Endothelial cell of umbilical vein (primary cell): ENCODE measurements around the gene INHA. TPM values are rescaled to one million over a fixed set of nuclear protein-coding genes. Genes with fewer than 3 reads are reported as not detected.

Source experiments
- BruUV-seq: library from RNA; stranded (reverse); fragments of 400-500 nt; replicated peaks from 2 replicates; lab custom pipeline; 2021; lab: Mats Ljungman, UMichigan
- CTCF ChIA-PET: fragments of 300-600, 350-600 bp; sonication (Branson Sonifier 250); formaldehyde crosslinking; loops from one replicate; lab custom pipeline; 2021; ENCODE audit warnings: antibody characterized with exemption, inconsistent platforms; lab: Charles Lee
- POLR2A ChIA-PET: fragments of 300-600, 350-600 bp; sonication (Branson Sonifier 250); formaldehyde crosslinking; loops from one replicate; lab custom pipeline; 2021; ENCODE audit warnings: antibody characterized with exemption, inconsistent platforms; lab: Charles Lee
- DNase-seq: peaks from one replicate; pipeline ENCODE4 v3.0.0-alpha.2; 2011; ENCODE audit warnings: low read depth, low spot score
- FAIRE-seq: peaks from 2 replicates; lab custom pipeline; 2011; peaks lifted over from hg19 to GRCh38; lab: Jason Lieb, UNC
- H2AFZ ChIP-seq: 2 replicates; pipeline ENCODE4 v1.6.0; 2012; ENCODE audit warnings: low read depth, low read length, control low read depth, inconsistent platforms
- H3K27ac ChIP-seq: 2 replicates; pipeline ENCODE4 v1.5.1; 2011; ENCODE audit warnings: low read depth, mild to moderate bottlenecking, control low read depth, low read length, moderate library complexity; ENCODE audit not compliant: insufficient read depth
- H3K27me3 ChIP-seq, 2 experiments: 2 replicates each; pipeline versions ENCODE4 v1.6.0 to v1.6.1; 2011; ENCODE audit warnings: low read length in 2 of 2, mixed read lengths in 1 of 2; ENCODE audit not compliant: control insufficient read depth in 2 of 2, insufficient read depth in 2 of 2
- H3K36me3 ChIP-seq, 2 experiments: 2 replicates in 1 of 2; 3 replicates in 1 of 2; pipeline ENCODE4 v1.5.1; 2011; ENCODE audit warnings: low read length in 2 of 2, mild to moderate bottlenecking in 1 of 2, moderate library complexity in 1 of 2; ENCODE audit not compliant: control insufficient read depth in 2 of 2, insufficient read depth in 2 of 2; ENCODE audit errors: extremely low read depth in 1 of 2
- H3K4me1 ChIP-seq: 3 replicates; pipeline ENCODE4 v1.5.1; 2011; ENCODE audit warnings: mild to moderate bottlenecking, low read length; ENCODE audit not compliant: control insufficient read depth, insufficient read depth; ENCODE audit errors: extremely low read depth
- H3K4me2 ChIP-seq: 2 replicates; pipeline ENCODE4 v1.6.1; 2011; ENCODE audit warnings: low read length, control low read depth, mixed read lengths; ENCODE audit not compliant: insufficient read depth
- H3K4me3 ChIP-seq, 3 experiments: fragments of 200-600 bp in 1 of 3; sonication (generic), shearing (Covaris generic) in 1 of 3; replicated peaks in 1 of 3; 2 replicates each; pipeline ENCODE4 v1.5.1; 2011 to 2016; ENCODE audit warnings: control low read depth in 3 of 3, low read length in 3 of 3, mild to moderate bottlenecking in 2 of 3, inconsistent platforms in 1 of 3, low read depth in 1 of 3, moderate library complexity in 1 of 3; ENCODE audit not compliant: insufficient read depth in 1 of 3
- H3K79me2 ChIP-seq: 2 replicates; pipeline ENCODE4 v1.6.0; 2012; ENCODE audit warnings: low read length, inconsistent platforms; ENCODE audit not compliant: control insufficient read depth, insufficient read depth
- H3K9ac ChIP-seq: replicated peaks from 2 replicates; pipeline ENCODE3; 2011; ENCODE audit warnings: low read length, control low read depth; ENCODE audit not compliant: insufficient read depth; ENCODE audit errors: extremely low read depth
- H3K9me1 ChIP-seq: replicated peaks from 3 replicates; pipeline ENCODE4 v1.6.0; 2011; ENCODE audit warnings: mild to moderate bottlenecking, low read length; ENCODE audit not compliant: control insufficient read depth, insufficient read depth; ENCODE audit errors: extremely low read depth
- H3K9me3 ChIP-seq: replicated peaks from 2 replicates; pipeline ENCODE4 v1.5.1; 2012; ENCODE audit warnings: low read length, inconsistent platforms; ENCODE audit not compliant: control insufficient read depth, insufficient read depth
- H4K20me1 ChIP-seq: replicated peaks from 2 replicates; pipeline ENCODE3; 2011; ENCODE audit warnings: mild to moderate bottlenecking, low read length; ENCODE audit not compliant: control insufficient read depth, insufficient read depth; ENCODE audit errors: extremely low read depth
- EZH2 ChIP-seq: IDR thresholded peaks from 2 replicates; pipeline ENCODE4 v1.6.1; 2012; ENCODE audit warnings: borderline replicate concordance, low read depth, mild to moderate bottlenecking, moderate library complexity, low read length, inconsistent platforms; ENCODE audit not compliant: severe bottlenecking
- FOS ChIP-seq: IDR thresholded peaks from 2 replicates; pipeline ENCODE4 v1.6.1; 2011; ENCODE audit warnings: mild to moderate bottlenecking, low read length, moderate library complexity, borderline replicate concordance; ENCODE audit not compliant: insufficient read depth
- GATA2 ChIP-seq: IDR thresholded peaks from 2 replicates; pipeline ENCODE4 v1.7.0; 2011; ENCODE audit warnings: low read depth, mild to moderate bottlenecking, moderate library complexity, mixed read lengths, low read length; ENCODE audit not compliant: insufficient read length, insufficient read depth
- JUN ChIP-seq: IDR thresholded peaks from 2 replicates; pipeline ENCODE4 v1.6.1; 2011; ENCODE audit warnings: borderline replicate concordance, low read depth; ENCODE audit not compliant: insufficient read length, insufficient read depth
- MYC ChIP-seq: IDR thresholded peaks from one replicate; pipeline ENCODE4 v1.6.1; 2011; ENCODE audit warnings: mild to moderate bottlenecking, low read depth, low read length
- POLR2A ChIP-seq: IDR thresholded peaks from 2 replicates; pipeline ENCODE4 v1.6.1; 2012; ENCODE audit warnings: low read depth, mild to moderate bottlenecking, control low read depth, low read length
- POLR2AphosphoS5 ChIP-seq: IDR thresholded peaks from 2 replicates; pipeline ENCODE4 v1.6.1; 2012; ENCODE audit warnings: low read depth, mild to moderate bottlenecking, control low read depth, low read length, moderate library complexity; ENCODE audit not compliant: insufficient read depth
- dilution Hi-C: fragments of 300-500 bp; cut with MboI; formaldehyde crosslinking; loops from one replicate; pipeline ENCODE4 v1.15.0; 2019; ENCODE audit warnings: low sequenced_read_pairs; ENCODE audit not compliant: extremely low pct_ligation_motif_present
- intact Hi-C: fragments of 100-400 bp; cut with micrococcal nuclease; formaldehyde crosslinking; loops from one replicate; pipeline ENCODE4 v1.10.0; 2022
- polyA plus RNA-seq, 4 experiments: library from polyadenylated mRNA; depleted of rRNA in 3 of 4; stranded (reverse) in 3 of 4; unstranded in 1 of 4; fragments of >200 nt; gene quantifications; 2 replicates each; pipeline versions ENCODE4 v1.2.1 to v1.2.3, GENCODE V29; 2011 to 2012; ENCODE audit warnings: missing spikeins in 1 of 4
- total RNA-seq: library from RNA; stranded (reverse); gene quantifications from 2 replicates; pipeline ENCODE4 v1.2.3, GENCODE V29; 2021
- TF ChIP-seq, protein P1 (sequence below), 2 donors: IDR thresholded peaks; 1 replicate in 1 of 2; 2 replicates in 1 of 2; pipeline ENCODE4 v1.5.1; 2011; ENCODE audit warnings: low read length in 2 of 2, mild to moderate bottlenecking in 2 of 2, moderate library complexity in 2 of 2, control low read depth in 1 of 2, inconsistent platforms in 1 of 2, low read depth in 1 of 2; ENCODE audit not compliant: insufficient read depth in 1 of 2; ENCODE audit errors: extremely low read depth in 1 of 2
- TF ChIP-seq, protein P2 (sequence below): IDR thresholded peaks from 2 replicates; pipeline ENCODE4 v1.6.1; 2011; ENCODE audit not compliant: insufficient read depth, insufficient read length

Gene INHA
- total and polyA plus RNA-seq, 2 donors (not counting 3 experiments of a cell fraction or from before 2014, with no cell fraction given), result 0.06 TPM; not detected in 1

DNA sequence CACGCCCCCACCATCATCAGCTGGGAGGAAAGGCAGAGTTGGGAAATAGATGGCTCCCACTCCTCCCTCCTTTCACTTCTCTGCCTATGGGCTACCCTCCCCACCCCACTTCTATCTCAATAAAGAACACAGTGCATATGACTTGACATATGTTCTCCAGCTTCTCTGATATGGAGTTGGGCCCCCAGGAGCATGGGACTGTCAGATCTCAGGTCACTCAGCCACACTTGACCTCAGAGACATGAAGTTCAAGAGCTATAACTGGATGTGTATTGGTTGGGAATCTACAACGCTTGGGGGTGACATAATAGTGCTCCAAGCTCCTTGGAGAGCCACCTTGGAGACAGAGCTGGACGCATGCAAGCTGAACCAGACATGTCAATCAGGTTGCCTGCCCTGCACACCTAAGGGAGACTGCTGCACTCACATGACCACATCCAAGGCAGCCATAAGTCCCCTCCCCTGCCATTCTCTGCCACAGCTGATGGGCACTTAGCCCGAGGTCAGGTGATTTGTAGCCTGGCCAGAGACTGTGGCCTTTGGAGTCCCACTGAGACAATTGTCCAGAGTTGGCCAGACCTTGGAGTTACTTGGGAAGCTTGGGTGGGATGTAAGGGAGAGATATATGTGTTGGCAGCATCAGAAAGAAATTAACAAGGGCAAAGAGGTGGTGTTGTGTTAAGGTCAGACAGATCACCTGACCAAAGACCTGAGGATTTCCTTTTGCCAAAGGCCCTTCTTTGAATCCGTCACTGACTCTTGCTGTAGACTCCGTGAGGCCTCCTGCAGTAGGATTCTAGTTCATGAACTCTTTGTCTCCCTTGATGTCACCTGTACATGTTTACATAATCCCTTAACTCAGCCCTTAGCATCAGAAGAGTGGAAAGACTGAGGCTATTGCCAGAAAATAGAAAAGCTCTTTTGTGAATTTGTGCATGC lies 3.7 kb downstream of the INHA start:
- H2AFZ ChIP-seq, result no peak overlapping the region
- no peaks in the 10 kb centered on the region for H3K9me3 ChIP-seq
- no peaks in the 10 kb centered on the region for H3K79me2 ChIP-seq
- FAIRE-seq (no peak), DNase-seq (no peak)
- BruUV-seq, result no TSS peak
- H3K4me1 ChIP-seq, result no peaks in the 10 kb centered on the region
- no peak overlapping the region for H3K4me2 ChIP-seq
- no peak overlapping the region for H3K4me3 ChIP-seq
- H3K27ac ChIP-seq, result no peak overlapping the region
- no peak overlapping the region for H3K9ac ChIP-seq
- ChIA-PET CTCF (no interaction called here), POLR2A (no interaction called here)
- no peaks in the 10 kb centered on the region for H3K36me3 ChIP-seq
- intact Hi-C loops, result no loop called here
- no peaks in the 10 kb centered on the region for H4K20me1 ChIP-seq
- TF ChIP-seq, protein P1, sequence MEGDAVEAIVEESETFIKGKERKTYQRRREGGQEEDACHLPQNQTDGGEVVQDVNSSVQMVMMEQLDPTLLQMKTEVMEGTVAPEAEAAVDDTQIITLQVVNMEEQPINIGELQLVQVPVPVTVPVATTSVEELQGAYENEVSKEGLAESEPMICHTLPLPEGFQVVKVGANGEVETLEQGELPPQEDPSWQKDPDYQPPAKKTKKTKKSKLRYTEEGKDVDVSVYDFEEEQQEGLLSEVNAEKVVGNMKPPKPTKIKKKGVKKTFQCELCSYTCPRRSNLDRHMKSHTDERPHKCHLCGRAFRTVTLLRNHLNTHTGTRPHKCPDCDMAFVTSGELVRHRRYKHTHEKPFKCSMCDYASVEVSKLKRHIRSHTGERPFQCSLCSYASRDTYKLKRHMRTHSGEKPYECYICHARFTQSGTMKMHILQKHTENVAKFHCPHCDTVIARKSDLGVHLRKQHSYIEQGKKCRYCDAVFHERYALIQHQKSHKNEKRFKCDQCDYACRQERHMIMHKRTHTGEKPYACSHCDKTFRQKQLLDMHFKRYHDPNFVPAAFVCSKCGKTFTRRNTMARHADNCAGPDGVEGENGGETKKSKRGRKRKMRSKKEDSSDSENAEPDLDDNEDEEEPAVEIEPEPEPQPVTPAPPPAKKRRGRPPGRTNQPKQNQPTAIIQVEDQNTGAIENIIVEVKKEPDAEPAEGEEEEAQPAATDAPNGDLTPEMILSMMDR (IDR thresholded peaks at IDR 0.05; ENCODE audit: extremely low read depth in 1 of 2, insufficient read depth in 1 of 2, low read depth in 1 of 2, low read length in 2 of 2), result no peak
- TF ChIP-seq POLR2AphosphoS5 (no peak), JUN (no peak), POLR2A (no peak), FOS (no peak), EZH2 (no peak), MYC (no peak), GATA2 (no peak)
- TF ChIP-seq, protein P2, sequence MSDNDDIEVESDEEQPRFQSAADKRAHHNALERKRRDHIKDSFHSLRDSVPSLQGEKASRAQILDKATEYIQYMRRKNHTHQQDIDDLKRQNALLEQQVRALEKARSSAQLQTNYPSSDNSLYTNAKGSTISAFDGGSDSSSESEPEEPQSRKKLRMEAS, result no peak
- H3K27me3 ChIP-seq, result peaks cover 24 to 31% of the 10 kb centered on the region in 2 experiments
- H3K9me1 ChIP-seq, result no peaks in the 10 kb centered on the region
- dilution Hi-C loops, result no loop called here
